ENCODE measurements around the gene ATP8B1. TPM values are rescaled to one million over a fixed set of nuclear protein-coding genes. Genes with fewer than 3 reads are reported as not detected.

The ATP8B1 gene
- total and polyA plus RNA-seq, 2 of the 8 experiments (the other 6 are each of a cell fraction or from before 2014, with no cell fraction given) = 1.1 to 4.6 TPM

DNA sequence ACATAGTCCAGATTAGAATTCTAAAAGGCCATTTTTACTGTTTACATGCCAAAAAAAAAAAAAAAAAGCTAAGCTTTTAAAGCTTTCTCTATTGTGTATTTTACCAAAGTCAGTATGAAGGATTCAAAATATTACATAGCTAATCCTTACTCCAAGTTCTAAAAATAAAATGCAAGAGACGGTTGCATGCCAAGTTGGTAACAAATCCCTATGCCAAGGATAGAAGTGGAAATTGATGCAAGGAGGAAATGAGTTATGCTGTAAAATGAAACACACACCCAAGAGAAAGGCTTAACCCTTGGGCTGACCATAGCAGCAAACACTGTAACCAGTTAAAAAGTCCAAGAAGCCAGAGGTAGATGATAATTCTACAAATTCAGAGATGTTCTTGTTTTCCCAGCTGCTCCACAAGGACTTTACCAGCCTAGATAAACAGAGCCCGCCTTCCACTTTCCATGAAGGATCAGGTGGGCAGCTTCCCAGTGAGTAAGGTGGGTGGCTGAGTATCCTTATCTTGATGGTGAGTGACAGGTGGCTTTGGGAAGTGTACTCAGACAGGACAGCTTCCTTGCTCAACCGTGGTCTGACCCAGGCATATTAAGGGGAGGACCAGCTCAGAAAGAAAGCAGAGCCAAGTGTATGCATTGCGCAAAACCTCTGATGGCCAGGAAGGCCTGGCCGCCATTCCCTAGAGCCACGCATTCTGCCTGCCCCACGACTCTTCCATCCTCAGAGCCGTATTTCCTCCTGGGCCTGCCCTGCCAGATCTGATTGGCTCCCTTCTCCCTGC is 34.4 kb downstream of the ATP8B1 start:
- Histone ChIP-seq H2BK5ac (ENCODE audit: low read depth, low read length) (no peak overlapping the region), H2BK120ac (replicated peaks; ENCODE audit: low read depth, low read length) (no peak overlapping the region), H3K18ac (ENCODE audit: extremely low read depth, low read length) (no peak overlapping the region), H4K5ac (ENCODE audit: insufficient read length, low read depth, low read length) (no peak overlapping the region), H3K36me3 (ENCODE audit: control insufficient read depth in 2 of 4, insufficient read depth in 4 of 4, low read length in 3 of 4) (no peaks in the 10 kb centered on the region), H3K4ac (replicated peaks; ENCODE audit: insufficient read length, low read depth, low read length) (no peak overlapping the region), H3K27me3 (replicated peaks in 1 of 4; ENCODE audit: control insufficient read depth in 3 of 4, extremely low read depth in 1 of 4, insufficient read depth in 3 of 4, low read length in 3 of 4) (no peaks in the 10 kb centered on the region; a peak in 1 of 7 replicates), H3K79me1 (ENCODE audit: low read depth, low read length) (no peaks in the 10 kb centered on the region), H2AK5ac (ENCODE audit: low read depth, low read length) (no peak overlapping the region), H3K4me1 (replicated peaks in 1 of 4; ENCODE audit: control insufficient read depth in 3 of 4, insufficient read depth in 4 of 4, low read length in 3 of 4) (peaks cover 0 to 5% (median 2%) of the 10 kb centered on the region in 4 experiments; a peak in 3 of 7 replicates), H3K4me2 (ENCODE audit: insufficient read depth in 1 of 2, low read depth in 2 of 2, low read length in 2 of 2) (no peak overlapping the region), H2AFZ (ENCODE audit: low read length) (no peak overlapping the region), H3K27ac (ENCODE audit: low read depth, low read length) (no peak overlapping the region), H2BK12ac (ENCODE audit: low read depth, low read length) (no peak overlapping the region), H3K56ac (replicated peaks; ENCODE audit: insufficient read length, low read depth, low read length) (no peak overlapping the region), H3K23ac (ENCODE audit: insufficient read length) (no peak overlapping the region), H4K20me1 (replicated peaks in 1 of 2; ENCODE audit: control insufficient read depth in 1 of 2, insufficient read depth in 2 of 2, low read length in 2 of 2) (peaks cover 0 to 2% of the 10 kb centered on the region in 2 experiments), H3K4me3 (ENCODE audit: extremely low read depth in 1 of 4, insufficient read depth in 2 of 4, low read depth in 3 of 4, low read length in 4 of 4) (no peak overlapping the region), H2BK15ac (ENCODE audit: low read length) (no peak overlapping the region), H3K9ac (replicated peaks in 1 of 4; ENCODE audit: extremely low read depth in 1 of 4, low read depth in 3 of 4, low read length in 3 of 4) (no peak overlapping the region), H3K23me2 (ENCODE audit: low read depth, low read length) (no peaks in the 10 kb centered on the region), H3K79me2 (ENCODE audit: control insufficient read depth in 1 of 2, insufficient read depth in 2 of 2, low read length in 2 of 2) (no peaks in the 10 kb centered on the region), H4K8ac (ENCODE audit: extremely low read depth, insufficient read depth, low read length) (no peak overlapping the region), H3K14ac (ENCODE audit: insufficient read length) (no peak overlapping the region), H3K9me3 (ENCODE audit: insufficient read depth in 2 of 2, low read depth in 1 of 2, low read length in 1 of 2) (no peaks in the 10 kb centered on the region), H2BK20ac (ENCODE audit: low read length) (no peak overlapping the region), H4K91ac (replicated peaks; ENCODE audit: insufficient read length, low read length) (no peak overlapping the region)
- FAIRE-seq (no peak), DNase-seq (ENCODE audit: low read depth in 1 of 2, low spot score in 2 of 2) (no peak)
- ChIA-PET CTCF (ENCODE audit: partially characterized antibody) (interaction anchor here (0.6 kb wide), 1 partner anchor 88 kb away, joined by 3 read pairs; no protein-coding TSS in a partner anchor), POLR2A (ENCODE audit: partially characterized antibody) (no interaction called here)
- 88% methylated on average over 8 of the region's 8 CpGs; no CpG with 5 or more reads in 1 of the 2 experiments for WGBS, 2 experiments (ENCODE audit: extremely low coverage in 1 of 2, insufficient coverage in 1 of 2, insufficient read length in 1 of 2, insufficient replicate concordance in 2 of 2, low coverage in 1 of 2, low lambda C conversion rate in 2 of 2, missing lambda C conversion rate in 1 of 2)
- no peak for TF ChIP-seq SP1 (IDR thresholded peaks at IDR 0.05; ENCODE audit: low read depth, low read length)
- TF ChIP-seq FOSL1 (IDR thresholded peaks at IDR 0.05; ENCODE audit: insufficient read depth, low read depth, low read length) = no peak
- no peak for TF ChIP-seq RFX5 (IDR thresholded peaks at IDR 0.05; ENCODE audit: borderline replicate concordance, low read depth, low read length)
- no peak for TF ChIP-seq RBBP5 (IDR thresholded peaks at IDR 0.05; ENCODE audit: borderline replicate concordance, low read depth, low read length)
- TF ChIP-seq ASH2L (IDR thresholded peaks at IDR 0.05; ENCODE audit: low read length) = no peak
- no peak for TF ChIP-seq NANOG (IDR thresholded peaks at IDR 0.05; ENCODE audit: insufficient read depth, low read depth, low read length, poor library complexity, severe bottlenecking)
- TF ChIP-seq BACH1 (IDR thresholded peaks at IDR 0.05; ENCODE audit: low read length) = no peak
- TF ChIP-seq, protein P1, sequence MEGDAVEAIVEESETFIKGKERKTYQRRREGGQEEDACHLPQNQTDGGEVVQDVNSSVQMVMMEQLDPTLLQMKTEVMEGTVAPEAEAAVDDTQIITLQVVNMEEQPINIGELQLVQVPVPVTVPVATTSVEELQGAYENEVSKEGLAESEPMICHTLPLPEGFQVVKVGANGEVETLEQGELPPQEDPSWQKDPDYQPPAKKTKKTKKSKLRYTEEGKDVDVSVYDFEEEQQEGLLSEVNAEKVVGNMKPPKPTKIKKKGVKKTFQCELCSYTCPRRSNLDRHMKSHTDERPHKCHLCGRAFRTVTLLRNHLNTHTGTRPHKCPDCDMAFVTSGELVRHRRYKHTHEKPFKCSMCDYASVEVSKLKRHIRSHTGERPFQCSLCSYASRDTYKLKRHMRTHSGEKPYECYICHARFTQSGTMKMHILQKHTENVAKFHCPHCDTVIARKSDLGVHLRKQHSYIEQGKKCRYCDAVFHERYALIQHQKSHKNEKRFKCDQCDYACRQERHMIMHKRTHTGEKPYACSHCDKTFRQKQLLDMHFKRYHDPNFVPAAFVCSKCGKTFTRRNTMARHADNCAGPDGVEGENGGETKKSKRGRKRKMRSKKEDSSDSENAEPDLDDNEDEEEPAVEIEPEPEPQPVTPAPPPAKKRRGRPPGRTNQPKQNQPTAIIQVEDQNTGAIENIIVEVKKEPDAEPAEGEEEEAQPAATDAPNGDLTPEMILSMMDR (IDR thresholded peaks at IDR 0.05; ENCODE audit: control extremely low read depth in 1 of 3, insufficient read depth in 1 of 3, low read depth in 1 of 3, low read length in 3 of 3) = no peak
- no peak for TF ChIP-seq EGR1 (IDR thresholded peaks at IDR 0.05; ENCODE audit: borderline replicate concordance, low read depth, low read length)
- TF ChIP-seq RXRA (IDR thresholded peaks at IDR 0.05; ENCODE audit: insufficient read depth, low read depth, low read length) = no peak

Measured in H1 (cell line).